Measurements from ENCODE around the gene FGFR2.

Gene FGFR2

GRCh38 chr10:121484401-121484800 is 113.8 kb downstream of the FGFR2 start:
- FAIRE-seq = no peak

GRCh38 chr10:121481180-121481579 is 117.1 kb downstream of the FGFR2 start:
- no peak for FAIRE-seq

GRCh38 chr10:121478556-121478955 is 119.7 kb downstream of the FGFR2 start:
- no peak for FAIRE-seq

GRCh38 chr10:121469797-121470606 is 128.2 kb downstream of the FGFR2 start:
- no peak for FAIRE-seq

GRCh38 chr10:121468726-121469125 is 129.5 kb downstream of the FGFR2 start:
- no peak for FAIRE-seq

- FAIRE-seq = no peak
These were observed 131.8 kb downstream of the FGFR2 start for GRCh38 chr10:121466424-121466823.

GRCh38 chr10:121465215-121465614 is 133.0 kb downstream of the FGFR2 start:
- FAIRE-seq = no peak

- FAIRE-seq = no peak
These were observed 133.7 kb downstream of the FGFR2 start for GRCh38 chr10:121464517-121464916.

GRCh38 chr10:121462955-121463354 is 135.3 kb downstream of the FGFR2 start:
- FAIRE-seq = no peak

- FAIRE-seq = no peak
These were observed 136.0 kb downstream of the FGFR2 start for GRCh38 chr10:121462281-121462680.

- FAIRE-seq = no peak
These were observed 136.9 kb downstream of the FGFR2 start for GRCh38 chr10:121461307-121461706.

GRCh38 chr10:121460733-121461132 is 137.5 kb downstream of the FGFR2 start:
- FAIRE-seq = no peak

GRCh38 chr10:121459622-121460453 is 138.4 kb downstream of the FGFR2 start:
- FAIRE-seq = no peak

GRCh38 chr10:121459279-121459621 is 139.0 kb downstream of the FGFR2 start:
- no peak for FAIRE-seq

- FAIRE-seq = no peak
These were observed 140.5 kb downstream of the FGFR2 start for GRCh38 chr10:121457729-121458128.

GRCh38 chr10:121455377-121455776 is 142.9 kb downstream of the FGFR2 start:
- no peak for FAIRE-seq

- no peak for FAIRE-seq
These were observed 143.5 kb downstream of the FGFR2 start for GRCh38 chr10:121454781-121455180.

- FAIRE-seq = no peak
These were observed 145.1 kb downstream of the FGFR2 start for GRCh38 chr10:121453160-121453559.

GRCh38 chr10:121452581-121452980 is 145.7 kb downstream of the FGFR2 start:
- no peak for FAIRE-seq

GRCh38 chr10:121450247-121450646 is 148.0 kb downstream of the FGFR2 start:
- FAIRE-seq = no peak

GRCh38 chr10:121449482-121449924 is 148.7 kb downstream of the FGFR2 start:
- FAIRE-seq = no peak

GRCh38 chr10:121448766-121449421 is 149.3 kb downstream of the FGFR2 start:
- FAIRE-seq = no peak

GRCh38 chr10:121444520-121445165 is 153.6 kb downstream of the FGFR2 start:
- FAIRE-seq = peak; percentile 70
